ENCODE results near the gene HPCAL1. TPM values are rescaled to one million over a fixed set of nuclear protein-coding genes. Genes with fewer than 3 reads are reported as not detected.

The HPCAL1 gene
- total RNA-seq, 3 donors from 2014 or later (not counting 1 experiment from before 2014, with no cell fraction given): 31.1 to 45.2 (median 39.8) TPM

DNA sequence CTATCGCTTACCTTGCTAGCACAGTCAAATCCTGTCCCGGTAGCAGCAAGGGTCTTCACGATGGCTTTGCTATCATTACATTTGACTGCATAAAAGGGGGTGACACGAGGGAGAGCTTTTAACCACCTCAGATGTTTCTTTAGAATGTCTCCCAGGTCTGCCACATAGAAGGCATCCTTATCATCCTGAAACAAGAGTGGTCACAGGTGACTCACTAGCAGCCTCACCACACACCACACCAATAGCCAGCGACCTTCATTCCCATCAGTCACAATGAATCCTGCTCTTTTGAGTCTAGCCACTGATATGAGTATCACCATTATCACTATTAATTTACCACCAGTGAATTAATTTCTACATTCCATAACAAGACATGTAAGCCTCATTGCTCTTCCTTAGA is 141.8 kb downstream of the HPCAL1 start:
- Mint-ChIP-seq H3K27me3 (ENCODE audit: low read depth in 2 of 2) (no peaks in the 10 kb centered on the region), H3K27ac (no peak overlapping the region), H3K4me1 (peaks cover 6 to 15% of the 10 kb centered on the region in 2 donors), H3K9me3 (no peaks in the 10 kb centered on the region), H3K4me3 (no peak overlapping the region), H3K36me3 (peaks cover 11% of the 10 kb centered on the region)
- no peak overlapping the region for H3K4me3 ChIP-seq (ENCODE audit: low read length)
- TF ChIP-seq, protein P1, sequence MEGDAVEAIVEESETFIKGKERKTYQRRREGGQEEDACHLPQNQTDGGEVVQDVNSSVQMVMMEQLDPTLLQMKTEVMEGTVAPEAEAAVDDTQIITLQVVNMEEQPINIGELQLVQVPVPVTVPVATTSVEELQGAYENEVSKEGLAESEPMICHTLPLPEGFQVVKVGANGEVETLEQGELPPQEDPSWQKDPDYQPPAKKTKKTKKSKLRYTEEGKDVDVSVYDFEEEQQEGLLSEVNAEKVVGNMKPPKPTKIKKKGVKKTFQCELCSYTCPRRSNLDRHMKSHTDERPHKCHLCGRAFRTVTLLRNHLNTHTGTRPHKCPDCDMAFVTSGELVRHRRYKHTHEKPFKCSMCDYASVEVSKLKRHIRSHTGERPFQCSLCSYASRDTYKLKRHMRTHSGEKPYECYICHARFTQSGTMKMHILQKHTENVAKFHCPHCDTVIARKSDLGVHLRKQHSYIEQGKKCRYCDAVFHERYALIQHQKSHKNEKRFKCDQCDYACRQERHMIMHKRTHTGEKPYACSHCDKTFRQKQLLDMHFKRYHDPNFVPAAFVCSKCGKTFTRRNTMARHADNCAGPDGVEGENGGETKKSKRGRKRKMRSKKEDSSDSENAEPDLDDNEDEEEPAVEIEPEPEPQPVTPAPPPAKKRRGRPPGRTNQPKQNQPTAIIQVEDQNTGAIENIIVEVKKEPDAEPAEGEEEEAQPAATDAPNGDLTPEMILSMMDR (IDR thresholded peaks at IDR 0.05): no peak
- no peak for ATAC-seq
- H3K9me3 ChIP-seq (ENCODE audit: control insufficient read depth, insufficient read depth, low read length): no peaks in the 10 kb centered on the region
- no peaks in the 10 kb centered on the region for H3K27me3 ChIP-seq (ENCODE audit: control insufficient read depth, insufficient read depth, low read length)
- peaks cover 19% of the 10 kb centered on the region for H3K4me1 ChIP-seq (ENCODE audit: control insufficient read depth, insufficient read depth, low read length)
- no peak overlapping the region for H3K27ac ChIP-seq (ENCODE audit: low read length)
- 76% methylated on average over 5 of the region's 5 CpGs for WGBS (ENCODE audit: insufficient coverage)
- intact Hi-C loops (cut with micrococcal nuclease): no loop called here
- no peak for DNase-seq
- peaks cover 51% of the 10 kb centered on the region for H3K36me3 ChIP-seq (ENCODE audit: control insufficient read depth, insufficient read depth, low read length)

DNA sequence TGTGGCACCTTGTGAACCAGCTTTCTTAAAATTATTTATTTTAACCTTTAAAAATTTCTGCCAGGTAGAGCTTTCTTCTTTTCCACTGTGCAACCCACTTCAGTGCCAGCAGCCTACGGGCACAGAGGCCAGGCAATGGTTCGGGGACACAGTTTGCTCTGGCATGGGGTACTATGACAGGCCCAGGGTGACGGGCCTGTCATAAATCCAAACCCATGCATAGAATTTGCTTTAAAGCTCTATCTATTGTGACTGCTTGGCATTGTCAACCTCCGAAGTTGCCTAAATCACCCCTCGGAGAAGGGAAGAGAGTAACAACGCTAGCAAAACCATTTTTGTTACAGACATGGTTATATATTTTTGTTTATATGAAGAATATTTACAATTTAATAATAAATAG is 143.9 kb downstream of the HPCAL1 start:
- H3K4me1 ChIP-seq (ENCODE audit: control insufficient read depth, insufficient read depth, low read length): peaks cover 22% of the 10 kb centered on the region
- H3K36me3 Mint-ChIP-seq: peaks cover 7% of the 10 kb centered on the region
- no peak overlapping the region for H3K4me3 Mint-ChIP-seq
- H3K36me3 ChIP-seq (ENCODE audit: control insufficient read depth, insufficient read depth, low read length): peaks cover 30% of the 10 kb centered on the region
- H3K27me3 ChIP-seq (ENCODE audit: control insufficient read depth, insufficient read depth, low read length): no peaks in the 10 kb centered on the region
- H3K27ac Mint-ChIP-seq: peak overlapping the region in 1 of 2 donors; percentile 60
- ATAC-seq: no peak
- no peaks in the 10 kb centered on the region for H3K9me3 Mint-ChIP-seq
- no peak overlapping the region for H3K4me3 ChIP-seq (ENCODE audit: low read length)
- H3K27me3 Mint-ChIP-seq (ENCODE audit: low read depth in 2 of 2): no peaks in the 10 kb centered on the region
- TF ChIP-seq, protein P1 (IDR thresholded peaks at IDR 0.05): no peak
- no peaks in the 10 kb centered on the region for H3K9me3 ChIP-seq (ENCODE audit: control insufficient read depth, insufficient read depth, low read length)
- intact Hi-C loops (cut with micrococcal nuclease): loop anchor here (5.0 kb wide), 1 partner anchor 744 kb away; no protein-coding TSS in a partner anchor
- peaks cover 6 to 20% of the 10 kb centered on the region in 2 donors for H3K4me1 Mint-ChIP-seq
- H3K27ac ChIP-seq (ENCODE audit: low read length): no peak overlapping the region
- WGBS (ENCODE audit: insufficient coverage): 84% methylated on average over 5 of the region's 6 CpGs
- DNase-seq: no peak

DNA sequence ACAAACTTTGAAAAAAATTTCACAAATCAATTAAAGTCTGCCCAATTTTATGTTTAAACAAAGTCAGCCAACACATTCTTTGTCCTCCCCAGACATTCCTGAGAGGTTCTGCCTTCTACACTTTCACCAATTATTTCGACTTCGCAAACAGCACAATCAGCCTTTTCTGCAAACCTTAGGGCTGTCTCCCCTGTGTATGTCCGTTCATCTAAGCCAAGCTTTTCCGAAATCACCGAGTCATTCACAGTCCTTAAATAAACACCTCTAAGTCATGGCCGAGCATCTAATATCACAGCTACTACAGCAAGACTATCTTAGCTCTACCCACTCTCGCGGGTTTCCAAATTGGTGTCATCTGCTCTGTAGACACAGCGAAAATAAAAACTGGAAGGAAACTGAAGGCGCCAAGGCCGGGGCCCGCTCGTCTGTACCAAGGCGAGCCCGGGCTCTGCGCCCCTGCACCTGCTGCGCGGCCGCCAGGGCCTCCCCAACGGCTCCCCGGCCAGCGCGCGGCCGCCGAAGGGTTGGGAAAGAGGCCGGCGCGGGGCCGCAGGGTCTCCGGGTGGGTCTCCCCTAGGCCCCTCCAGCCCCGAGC is 144.7 kb downstream of the HPCAL1 start:
- 3% methylated on average over 32 of the region's 32 CpGs for WGBS (ENCODE audit: insufficient coverage)
- intact Hi-C loops (cut with micrococcal nuclease): loop anchor here (5.0 kb wide), 1 partner anchor 745 kb away; no protein-coding TSS in a partner anchor
- Histone ChIP-seq H3K27me3 (ENCODE audit: control insufficient read depth, insufficient read depth, low read length) (no peaks in the 10 kb centered on the region), H3K9me3 (ENCODE audit: control insufficient read depth, insufficient read depth, low read length) (no peaks in the 10 kb centered on the region), H3K36me3 (ENCODE audit: control insufficient read depth, insufficient read depth, low read length) (peaks cover 22% of the 10 kb centered on the region), H3K27ac (ENCODE audit: low read length) (peak overlapping the region; percentile 72), H3K4me3 (ENCODE audit: low read length) (peak overlapping the region; percentile 41), H3K4me1 (ENCODE audit: control insufficient read depth, insufficient read depth, low read length) (peaks cover 22% of the 10 kb centered on the region)
- DNase-seq: peak in 1 of 2 donors; percentile 64
- H3K4me1 Mint-ChIP-seq: peaks cover 6 to 20% of the 10 kb centered on the region in 2 donors
- ATAC-seq: peak; percentile 2 to 10 (median 6)
- no peaks in the 10 kb centered on the region for H3K36me3 Mint-ChIP-seq
- H3K9me3 Mint-ChIP-seq: no peaks in the 10 kb centered on the region
- peak overlapping the region; percentile 60 to 85 for H3K27ac Mint-ChIP-seq
- H3K27me3 Mint-ChIP-seq (ENCODE audit: low read depth in 2 of 2): no peaks in the 10 kb centered on the region
- peak overlapping the region; percentile 70 for H3K4me3 Mint-ChIP-seq
- TF ChIP-seq, protein P1 (IDR thresholded peaks at IDR 0.05): no peak
